Nephron progenitor cell (in vitro differentiated cells): ENCODE results near the gene GNMT.

ENCODE experiments used
- DNase-seq: peaks from one replicate; pipeline ENCODE4 v3.0.0; 2021
- H3K27ac Mint-ChIP-seq: 2 replicates; pipeline ENCODE4 v1.8.0; 2021; ENCODE audit warnings: mild to moderate bottlenecking, moderate library complexity, mixed read lengths
- H3K27me3 Mint-ChIP-seq: 2 replicates; pipeline ENCODE4 v1.8.0; 2021; ENCODE audit warnings: mild to moderate bottlenecking, low read depth, mixed read lengths; ENCODE audit not compliant: poor library complexity
- H3K36me3 Mint-ChIP-seq: 2 replicates; pipeline ENCODE4 v1.8.0; 2021; ENCODE audit warnings: low read depth, mixed read lengths
- H3K4me1 Mint-ChIP-seq: 2 replicates; pipeline ENCODE4 v1.8.0; 2021; ENCODE audit warnings: mixed read lengths
- H3K4me3 Mint-ChIP-seq: 2 replicates; pipeline ENCODE4 v1.8.0; 2021; ENCODE audit warnings: mild to moderate bottlenecking, moderate library complexity, mixed read lengths
- H3K9me3 Mint-ChIP-seq: 2 replicates; pipeline ENCODE4 v1.8.0; 2021; ENCODE audit warnings: mild to moderate bottlenecking, moderate library complexity, mixed read lengths
- CTCF ChIP-seq: fragments of 200-600 bp; sonication (generic); IDR thresholded peaks from 2 replicates; pipeline ENCODE4 v1.5.0; 2021; ENCODE audit warnings: antibody characterized with exemption

Gene GNMT

DNA sequence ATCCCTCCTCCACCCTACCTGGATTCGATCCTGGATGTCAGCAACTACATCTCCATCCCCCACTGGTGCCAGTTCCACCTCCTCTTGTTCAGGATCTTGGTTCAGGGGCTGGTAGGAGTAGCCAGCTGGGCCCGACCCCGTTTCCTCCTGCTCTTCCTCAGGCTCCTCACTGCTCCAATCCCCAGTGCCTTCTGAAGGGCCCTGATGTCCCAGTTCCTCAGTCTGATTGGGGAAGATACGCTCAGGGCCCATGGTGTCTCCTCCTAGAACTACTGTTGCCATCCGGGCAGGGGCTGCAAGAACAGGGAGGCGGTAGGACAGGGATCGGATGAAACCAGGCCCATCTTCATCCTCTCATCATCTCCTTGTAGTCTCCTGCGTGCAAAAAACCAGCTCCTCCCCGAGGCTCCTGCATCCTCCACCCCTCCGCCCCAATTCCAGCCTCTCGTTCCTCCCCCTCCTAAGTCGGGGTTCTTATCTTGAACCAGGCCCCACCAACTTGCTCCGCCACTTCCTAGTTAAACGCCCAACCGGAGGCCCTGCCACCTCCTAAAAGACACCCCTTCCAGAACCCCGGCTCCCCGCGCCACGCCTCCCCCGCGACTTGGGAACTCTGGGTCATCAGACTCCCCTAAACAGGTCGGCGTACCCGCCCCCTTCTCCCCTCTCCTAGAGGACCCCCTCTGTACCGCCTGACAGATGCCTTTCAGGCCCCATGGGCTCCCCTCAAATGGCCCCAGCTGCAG is 52.7 kb downstream of the GNMT start:
- Mint-ChIP-seq H3K36me3 (peaks cover 22% of the 10 kb centered on the region), H3K27ac (peak overlapping the region; percentile 79), H3K4me1 (peaks cover 57% of the 10 kb centered on the region), H3K9me3 (no peaks in the 10 kb centered on the region), H3K4me3 (peak overlapping the region; percentile 93), H3K27me3 (no peaks in the 10 kb centered on the region)
- DNase-seq, result no peak
- TF ChIP-seq CTCF, result no peak
